Left lobe of liver (tissue), 2 donors: Measurements from ENCODE around the gene HYAL1. TPM values are rescaled to one million over a fixed set of nuclear protein-coding genes. Genes with fewer than 3 reads are reported as not detected.

Experiments
- ATAC-seq: fragments of 200-7000 bp; cut with Tn5 transposase; one replicate; pipeline ENCODE4 v1.9.1; 2020; ENCODE audit warnings: mild to moderate bottlenecking, moderate library complexity
- DNase-seq: peaks from one replicate; pipeline ENCODE4 v3.0.0-alpha.2; 2020; ENCODE audit warnings: low spot score
- total RNA-seq: library from RNA; stranded (reverse); gene quantifications from one replicate; pipeline ENCODE4 v1.2.1, GENCODE V29; 2021
- donor health status: DM: no; HTN: no; CAD: no; lungs with moderate emphysema.
- donor health status: DM: no; HTN: yes; CAD: no.

The HYAL1 gene
- total RNA-seq = 140 TPM

GRCh38 chr3:50303013-50303815 is at the start of gene HYAL1:
Gene HYAL1, minus strand, starts transcription at chr3:50303574. Its CDS starts 618 bp downstream, at chr3:50302956.
- DNase-seq (peak; percentile 97), ATAC-seq (peak; percentile 64)

DNA sequence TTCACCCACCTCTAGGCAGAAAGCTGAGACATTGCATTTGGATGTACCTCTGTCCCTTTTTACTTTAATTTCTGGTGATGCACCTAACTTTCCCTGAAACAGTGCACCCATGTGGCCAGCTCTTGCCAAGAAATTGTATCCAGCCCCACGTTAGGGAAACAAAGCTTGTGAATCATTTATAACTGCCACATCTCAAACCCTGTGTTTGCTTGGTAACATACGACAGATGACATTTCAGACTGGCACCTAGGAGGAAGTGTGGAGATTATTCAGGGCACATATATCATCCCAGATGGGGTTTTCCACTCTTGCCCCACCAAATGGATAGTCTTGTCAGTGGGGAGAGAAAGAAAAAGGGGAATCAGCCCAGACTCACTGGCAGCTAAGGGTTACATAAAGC is 49.4 kb upstream of the HYAL1 start:
- ATAC-seq = no peak

DNA sequence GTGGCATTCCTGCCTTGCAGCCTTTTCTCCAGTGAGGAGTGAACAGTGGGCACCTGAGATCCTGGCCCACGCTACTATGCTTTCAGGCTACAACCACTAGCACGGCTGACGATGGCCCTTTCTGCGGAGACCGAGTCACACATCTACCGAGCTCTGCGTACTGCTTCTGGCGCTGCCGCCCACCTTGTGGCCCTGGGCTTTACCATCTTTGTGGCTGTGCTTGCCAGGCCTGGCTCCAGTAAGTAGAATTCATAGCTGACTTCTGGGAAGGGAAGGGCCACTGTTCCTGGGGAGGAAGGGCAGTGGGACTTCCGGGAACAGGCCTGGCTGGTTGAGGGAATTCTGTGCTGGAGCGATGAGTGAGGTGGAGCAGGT is 47.9 kb upstream of the HYAL1 start:
- DNase-seq (no peak), ATAC-seq (peak; percentile 3)

More for the DNA sequence above, 49.4 kb upstream of the HYAL1 start:
- DNase-seq = no peak

DNA sequence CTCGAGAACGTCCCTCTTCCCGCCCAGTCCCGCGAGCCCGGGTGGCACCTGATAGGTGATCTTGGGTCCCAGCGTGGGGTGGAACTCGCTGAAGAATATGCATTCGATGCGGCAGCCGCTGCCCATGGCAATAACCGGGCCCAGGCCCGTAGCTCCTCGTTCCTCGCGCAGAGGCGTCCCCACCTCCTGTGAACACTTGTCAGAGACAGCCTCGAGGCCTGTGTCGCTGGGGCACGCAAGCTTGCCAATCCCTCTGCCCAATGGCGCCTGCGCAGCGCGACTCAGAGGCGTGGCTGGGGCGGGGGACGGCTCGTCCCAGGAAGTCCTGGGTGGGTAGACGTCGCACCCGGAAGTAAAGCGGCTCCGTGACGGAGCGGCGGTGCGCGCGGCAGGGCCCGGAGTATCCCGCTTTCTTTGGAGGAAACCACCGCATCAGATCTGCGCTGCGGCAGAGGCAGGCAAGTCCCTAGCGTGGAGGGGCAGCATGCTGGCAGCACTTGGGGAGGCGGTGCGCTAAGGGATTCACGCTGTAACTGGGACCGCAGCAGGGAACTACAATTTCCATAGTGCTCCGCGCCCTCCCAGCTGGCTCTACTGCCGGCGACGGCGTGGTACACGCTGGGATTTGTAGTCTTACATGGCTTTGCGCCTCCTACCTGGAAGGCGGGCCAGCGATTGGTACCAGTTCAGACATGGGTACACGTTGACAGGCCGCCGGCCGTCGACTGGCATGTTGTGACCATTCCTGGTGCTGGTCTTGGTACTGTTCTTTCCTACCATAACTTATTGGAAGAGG is 47.4 kb upstream of the HYAL1 start, which contains the start of the genes CYB561D2 and NPRL2:
CYB561D2 (plus strand) TSS at position 336 of the 796 bp plus-strand sequence. CDS start 572 bp downstream, outside the sequence.
NPRL2 (minus strand) TSS at position 249 of the 796 bp plus-strand sequence; CDS start at position 126, 123 bp downstream.
- DNase-seq = peak; percentile 99
- peak; percentile 87 for ATAC-seq

DNA sequence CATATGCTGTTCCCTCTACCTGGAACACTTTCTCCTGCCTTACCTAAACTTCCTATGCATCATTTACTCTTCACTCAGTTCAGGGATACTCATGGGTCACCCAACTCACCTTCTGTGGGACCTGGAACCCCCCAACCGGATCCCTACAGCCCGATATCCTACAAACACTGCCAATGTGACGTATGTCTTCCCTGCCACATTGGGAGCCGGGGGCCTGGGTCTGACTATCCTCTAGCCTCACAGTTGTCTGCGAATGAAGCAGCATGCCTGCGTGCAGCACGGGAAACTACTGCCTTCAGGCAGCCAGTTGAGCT is 46.8 kb upstream of the HYAL1 start:
- DNase-seq (no peak), ATAC-seq (no peak)

- ATAC-seq = peak; percentile 27
- peak; percentile 74 for DNase-seq
These were observed 43.9 kb upstream of the HYAL1 start for GRCh38 chr3:50347187-50347813.

DNA sequence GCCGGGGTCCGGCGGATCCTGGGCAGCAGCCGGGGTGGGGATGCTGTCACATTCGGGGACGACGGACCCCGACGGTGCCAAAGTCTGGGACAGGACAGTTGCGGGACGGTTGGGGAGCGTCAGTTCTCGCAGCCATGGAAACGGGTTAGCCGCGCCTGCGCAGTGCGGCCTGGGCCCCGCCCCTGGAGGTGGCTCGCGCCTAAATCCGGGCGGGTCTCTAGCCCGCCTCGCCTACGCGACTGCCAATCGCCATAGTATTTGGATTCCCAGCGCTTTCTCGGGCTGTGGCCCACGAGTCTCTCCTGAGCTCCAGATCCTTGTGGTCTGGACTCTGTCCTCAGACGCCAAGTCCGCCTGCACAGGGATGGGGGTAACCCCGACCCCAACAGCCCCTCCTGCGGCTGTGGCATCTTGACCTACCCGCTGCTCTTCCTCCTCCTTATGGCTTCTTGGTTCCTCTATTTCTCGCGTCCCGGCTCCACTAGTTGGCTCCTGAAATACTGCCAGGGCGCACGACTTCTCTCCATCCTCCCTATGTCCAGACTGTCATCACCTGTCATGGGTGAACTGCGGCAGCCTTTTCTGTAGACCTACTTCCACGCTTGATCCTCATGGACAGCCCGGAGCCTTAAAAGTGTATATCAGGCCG is 42.3 kb upstream of the HYAL1 start, which contains the start of gene ZMYND10:
ZMYND10 (minus strand) TSS at position 147 of the 649 bp plus-strand sequence. CDS start 153 bp downstream, outside the sequence.
- peak; percentile 71 for DNase-seq
- ATAC-seq = peak; percentile 35

GRCh38 chr3:50345008-50345407 is 41.6 kb upstream of the HYAL1 start:
- DNase-seq = no peak
- no peak for ATAC-seq

GRCh38 chr3:50342813-50343633 is 39.6 kb upstream of the HYAL1 start:
- DNase-seq = no peak
- no peak for ATAC-seq

DNA sequence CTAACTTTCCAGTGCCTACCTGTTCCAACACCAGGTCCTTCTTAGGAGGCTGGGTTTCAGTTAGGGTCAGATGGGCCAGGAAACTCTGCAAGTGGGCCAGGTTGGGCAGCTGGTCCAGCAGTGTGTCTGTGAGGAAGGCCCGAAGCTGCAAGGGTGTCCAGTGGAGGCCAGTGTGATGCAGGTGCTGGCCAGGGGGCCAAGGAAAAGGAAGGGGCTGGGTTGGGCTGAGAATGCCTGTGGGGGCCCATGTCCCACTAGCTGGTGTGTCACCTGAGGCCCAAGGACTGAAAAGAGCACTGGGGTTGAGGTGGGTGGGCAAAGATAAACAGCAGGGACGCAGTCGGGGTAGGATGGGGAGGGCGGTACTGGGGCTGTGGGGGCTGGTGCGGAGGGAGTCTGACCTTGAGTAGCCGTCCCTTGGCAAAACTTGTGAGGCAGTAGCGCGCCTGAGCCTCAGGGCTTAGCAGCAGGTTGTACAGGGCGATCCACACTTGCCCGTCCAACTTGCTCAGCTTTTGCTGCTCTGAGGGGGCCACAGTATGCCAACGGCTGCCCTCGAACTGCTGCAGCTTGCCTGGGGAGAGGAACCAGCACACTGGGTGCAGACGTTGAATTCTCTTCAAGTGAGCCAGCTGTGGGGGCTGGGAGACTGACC is 38.7 kb upstream of the HYAL1 start:
- ATAC-seq (no peak), DNase-seq (no peak)

DNA sequence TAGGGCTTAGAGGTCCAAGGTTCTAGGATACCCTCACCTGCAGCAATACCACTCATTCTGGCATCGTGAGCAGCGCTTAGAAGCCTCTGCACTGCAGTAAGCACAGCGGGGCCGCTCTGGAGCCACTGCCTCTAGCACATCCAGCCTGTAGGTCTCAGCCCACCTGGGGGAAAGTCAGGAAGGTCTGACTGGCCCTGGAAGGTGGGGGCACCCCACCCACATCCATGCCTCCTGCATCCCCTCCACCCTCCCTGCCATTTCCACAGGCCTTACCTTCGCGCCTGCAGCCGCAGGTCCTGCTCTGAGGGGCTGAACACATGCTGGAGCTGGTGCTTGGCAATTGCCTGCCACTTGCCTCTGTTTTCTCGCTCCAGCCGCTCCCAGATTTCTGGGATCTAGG is 38.2 kb upstream of the HYAL1 start:
- ATAC-seq (no peak), DNase-seq (no peak)

DNA sequence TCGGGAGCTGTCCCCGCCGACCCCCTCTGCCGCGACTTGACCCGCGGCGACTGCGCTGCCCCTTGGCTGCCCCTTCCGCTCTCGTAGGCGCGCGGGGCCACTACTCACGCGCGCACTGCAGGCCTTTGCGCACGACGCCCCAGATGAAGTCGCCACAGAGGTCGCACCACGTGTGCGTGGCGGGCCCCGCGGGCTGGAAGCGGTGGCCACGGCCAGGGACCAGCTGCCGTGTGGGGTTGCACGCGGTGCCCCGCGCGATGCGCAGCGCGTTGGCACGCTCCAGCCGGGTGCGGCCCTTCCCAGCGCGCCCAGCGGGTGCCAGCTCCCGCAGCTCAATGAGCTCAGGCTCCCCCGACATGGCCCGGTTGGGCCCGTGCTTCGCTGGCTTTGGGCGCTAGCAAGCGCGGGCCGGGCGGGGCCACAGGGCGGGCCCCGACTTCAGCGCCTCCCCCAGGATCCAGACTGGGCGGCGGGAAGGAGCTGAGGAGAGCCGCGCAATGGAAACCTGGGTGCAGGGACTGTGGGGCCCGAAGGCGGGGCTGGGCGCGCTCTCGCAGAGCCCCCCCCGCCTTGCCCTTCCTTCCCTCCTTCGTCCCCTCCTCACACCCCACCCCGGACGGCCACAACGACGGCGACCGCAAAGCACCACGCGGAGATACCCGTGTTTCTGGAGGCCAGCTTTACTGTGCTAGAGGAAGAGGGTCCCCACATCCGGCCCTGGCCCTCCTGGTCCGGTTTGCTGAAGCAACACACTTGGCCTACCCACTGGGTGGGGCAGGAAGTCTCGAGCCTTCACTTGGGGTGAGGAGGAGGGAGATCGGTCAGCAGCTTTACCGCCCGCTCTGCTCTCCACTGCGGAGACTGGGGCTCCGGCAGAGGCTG is 37.3 kb upstream of the HYAL1 start, which contains the start of gene RASSF1:
RASSF1 (minus strand) TSS at position 389 of the 882 bp plus-strand sequence; CDS start at position 358, 31 bp downstream.
- ATAC-seq (peak; percentile 2), DNase-seq (no peak)

DNA sequence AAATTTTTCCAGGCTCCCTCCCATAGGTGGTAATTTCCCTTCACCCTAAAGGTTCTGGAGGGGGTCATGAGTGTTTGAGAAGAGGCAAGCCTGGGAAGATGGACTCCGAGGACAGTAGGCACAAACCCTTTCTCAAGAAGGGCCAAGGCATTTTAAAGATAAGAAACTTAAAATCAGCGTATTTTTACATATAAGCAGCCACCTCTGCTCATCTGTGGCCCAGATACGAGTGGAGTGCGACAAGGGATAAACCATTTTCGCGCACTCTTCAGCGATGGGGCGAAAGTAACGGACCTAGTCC is 36.7 kb upstream of the HYAL1 start:
- ATAC-seq (no peak), DNase-seq (no peak)

DNA sequence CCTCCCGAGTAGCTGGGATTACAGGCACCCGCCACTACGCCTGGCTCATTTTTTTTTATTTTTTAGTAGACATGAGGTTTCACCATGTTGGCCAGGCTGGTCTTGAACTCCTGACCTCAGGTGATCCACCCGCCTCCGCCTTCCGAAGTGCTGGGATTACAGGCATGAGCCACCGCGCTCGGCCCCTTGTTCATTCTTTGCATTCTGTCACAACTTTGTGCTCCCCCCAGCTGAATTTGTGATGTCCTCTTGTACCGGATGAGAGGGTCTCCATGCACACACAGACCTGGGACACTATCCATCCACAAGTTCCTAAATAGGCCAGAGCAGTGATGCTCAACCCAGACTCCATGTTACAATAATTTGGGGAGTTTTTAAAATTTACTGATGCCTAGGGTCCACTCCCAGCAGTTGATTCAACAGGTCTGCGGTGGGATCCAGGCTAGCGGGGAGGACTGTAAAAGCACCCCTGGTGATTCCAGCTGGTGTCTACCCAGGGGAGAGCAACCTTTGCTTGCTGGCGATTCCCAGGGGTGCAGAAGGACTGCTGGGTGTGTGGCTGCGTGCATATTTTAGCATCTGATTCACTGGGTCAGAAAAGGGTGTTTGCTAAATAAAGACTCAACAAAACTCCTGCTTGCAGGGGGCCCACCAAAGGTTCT is 36.2 kb upstream of the HYAL1 start:
- ATAC-seq (no peak), DNase-seq (no peak)

- ATAC-seq = no peak
- DNase-seq = no peak
These were observed 35.6 kb upstream of the HYAL1 start for GRCh38 chr3:50338965-50339364.

DNA sequence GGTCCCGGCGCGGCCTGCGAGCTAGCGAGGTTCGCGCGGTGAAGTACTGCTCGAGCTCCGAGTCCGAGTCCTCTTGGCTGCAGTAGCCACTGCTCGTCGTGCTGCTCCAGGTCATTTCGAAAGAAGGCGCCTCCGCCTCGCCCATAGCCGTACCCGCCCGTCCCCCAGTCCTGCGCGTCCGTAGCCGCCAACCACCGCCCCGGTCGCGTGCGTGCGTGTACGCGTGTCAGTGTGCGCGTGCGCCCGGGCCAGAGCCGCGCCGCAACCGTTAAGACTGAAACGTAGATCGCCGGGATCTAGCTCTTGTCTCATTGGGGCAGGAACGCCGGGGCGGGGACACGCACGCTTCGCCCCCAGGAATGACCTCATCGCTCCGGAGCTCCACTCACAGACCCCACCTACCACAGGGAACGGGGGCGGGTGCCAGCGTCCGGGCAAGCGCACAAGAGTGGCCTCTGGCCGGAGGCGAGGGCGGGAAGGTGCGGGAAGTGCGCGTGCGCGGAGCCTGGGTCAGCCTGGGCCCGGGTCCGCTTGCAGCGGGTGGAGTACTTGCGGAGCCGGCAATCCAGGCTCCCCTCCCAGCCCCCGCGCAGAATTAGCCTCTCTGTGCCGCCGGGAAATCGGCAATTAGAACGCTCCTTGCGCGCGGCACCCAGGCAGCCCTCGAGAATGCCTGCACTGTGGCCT is 33.9 kb upstream of the HYAL1 start:
- ATAC-seq = peak; percentile 88
- DNase-seq = peak; percentile 100

GRCh38 chr3:50336452-50337174 is 33.2 kb upstream of the HYAL1 start:
- DNase-seq (no peak), ATAC-seq (peak; percentile 0)
